Measurements from ENCODE around the gene FAM240A. TPM values are rescaled to one million over a fixed set of nuclear protein-coding genes. Genes with fewer than 3 reads are reported as not detected.

Gene FAM240A
- total and polyA plus RNA-seq, 10 of the 15 experiments (the other 5 are each of a cell fraction or from before 2014, with no cell fraction given): not detected

GRCh38 chr3:46643701-46644100 lies 31.4 kb downstream of the FAM240A start (continued):
- TF ChIP-seq IRF5 (IDR thresholded peaks at IDR 0.05; ENCODE audit: borderline replicate concordance): no peak

GRCh38 chr3:46646700-46647099 lies 34.4 kb downstream of the FAM240A start:
- ATAC-seq: no peak
- RAD21 ChIA-PET (ENCODE audit: unreplicated experiment): no interaction called here
- in situ Hi-C loops (cut with MboI) (no loop called here), intact Hi-C loops (cut with micrococcal nuclease; ENCODE audit: unreplicated experiment) (no loop called here)
- Histone ChIP-seq H3K4me3 (no peak overlapping the region), H2AFZ (ENCODE audit: control insufficient read depth, low read depth, low read length) (no peak overlapping the region), H3K27me3 (replicated peaks in 1 of 2; ENCODE audit: control insufficient read depth in 2 of 2, insufficient read depth in 2 of 2, low read length in 1 of 2) (no peaks in the 10 kb centered on the region; a peak in 1 of 4 replicates), H4K20me1 (ENCODE audit: control insufficient read depth, insufficient read depth) (no peaks in the 10 kb centered on the region), H3K79me2 (ENCODE audit: control insufficient read depth, insufficient read depth, low read length) (no peaks in the 10 kb centered on the region), H3K9me3 (replicated peaks; ENCODE audit: control insufficient read depth, insufficient read depth, low read length) (no peaks in the 10 kb centered on the region), H3K36me3 (ENCODE audit: control insufficient read depth in 2 of 2, insufficient read depth in 2 of 2, low read length in 1 of 2) (no peaks in the 10 kb centered on the region), H3K4me2 (ENCODE audit: control insufficient read depth, insufficient read depth) (no peak overlapping the region), H3K27ac (ENCODE audit: control insufficient read depth, insufficient read depth) (no peak overlapping the region), H3K4me1 (ENCODE audit: control insufficient read depth, insufficient read depth, low read length) (no peaks in the 10 kb centered on the region), H3K9ac (ENCODE audit: control insufficient read depth, insufficient read depth, low read length) (no peak overlapping the region)
- no peak for FAIRE-seq
- BruUV-seq (replicated peaks): no TSS peak
- CTCF ChIA-PET: no interaction called here
- WGBS (ENCODE audit: insufficient coverage, insufficient replicate concordance, low lambda C conversion rate, missing lambda C conversion rate): 30% methylated on average over 6 of the region's 6 CpGs
- TF ChIP-seq POLR2A (IDR thresholded peaks at IDR 0.05; ENCODE audit: low read depth, low read length) (no peak), YY1 (IDR thresholded peaks at IDR 0.05; ENCODE audit: low read depth, low read length) (no peak), BACH1 (IDR thresholded peaks at IDR 0.05; ENCODE audit: borderline replicate concordance) (no peak), SUPT20H (IDR thresholded peaks at IDR 0.05; ENCODE audit: borderline replicate concordance, control insufficient read depth, low read depth, low read length) (no peak), TAF1 (IDR thresholded peaks at IDR 0.05; ENCODE audit: borderline replicate concordance, low read depth, low read length) (no peak), PML (IDR thresholded peaks at IDR 0.05; ENCODE audit: low read length) (no peak), SMC3 (IDR thresholded peaks at IDR 0.05; ENCODE audit: borderline replicate concordance, low read length) (no peak), HDGF (IDR thresholded peaks at IDR 0.05) (no peak), MTA3 (IDR thresholded peaks at IDR 0.05; ENCODE audit: borderline replicate concordance, low read length) (no peak), ZNF217 (IDR thresholded peaks at IDR 0.05) (no peak), BRCA1 (IDR thresholded peaks at IDR 0.05; ENCODE audit: low read depth, low read length) (no peak), ZSCAN29 (IDR thresholded peaks at IDR 0.05) (no peak), USF1 (IDR thresholded peaks at IDR 0.05; ENCODE audit: borderline replicate concordance, extremely low read length, insufficient read depth, low read depth, low read length) (no peak)
- POLR2A ChIA-PET: no interaction called here
- SMC1A ChIA-PET (ENCODE audit: uncharacterized antibody, unreplicated experiment): no interaction called here
- DNase-seq (ENCODE audit: low read depth, low spot score): no peak

Measured in GM12878 (cell line).